ENCODE measurements around the gene POP4.

DNA sequence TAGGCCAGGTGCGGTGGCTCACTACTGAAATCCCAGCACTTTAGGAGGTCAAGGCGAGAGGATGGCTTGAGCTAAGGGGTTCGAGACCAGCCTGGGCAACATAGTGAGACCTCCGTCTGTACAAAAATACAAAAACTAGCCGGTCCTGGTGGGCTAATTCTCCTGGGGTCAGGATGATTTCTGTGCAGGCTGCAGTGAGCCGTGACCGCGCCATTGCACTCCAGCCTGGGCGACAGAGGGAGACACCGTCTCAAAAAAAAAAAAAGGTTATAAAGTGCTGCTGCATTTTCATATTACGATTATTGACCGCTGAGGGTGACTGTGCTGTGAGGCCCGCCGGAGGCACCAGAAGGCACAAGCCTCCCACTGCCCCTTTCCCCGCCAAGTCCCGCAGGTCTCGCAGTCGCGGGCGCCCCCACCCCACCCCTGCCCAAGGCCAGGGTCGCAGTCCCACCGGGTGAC is 58.7 kb downstream of the POP4 start:
- TF ChIP-seq, protein P1, sequence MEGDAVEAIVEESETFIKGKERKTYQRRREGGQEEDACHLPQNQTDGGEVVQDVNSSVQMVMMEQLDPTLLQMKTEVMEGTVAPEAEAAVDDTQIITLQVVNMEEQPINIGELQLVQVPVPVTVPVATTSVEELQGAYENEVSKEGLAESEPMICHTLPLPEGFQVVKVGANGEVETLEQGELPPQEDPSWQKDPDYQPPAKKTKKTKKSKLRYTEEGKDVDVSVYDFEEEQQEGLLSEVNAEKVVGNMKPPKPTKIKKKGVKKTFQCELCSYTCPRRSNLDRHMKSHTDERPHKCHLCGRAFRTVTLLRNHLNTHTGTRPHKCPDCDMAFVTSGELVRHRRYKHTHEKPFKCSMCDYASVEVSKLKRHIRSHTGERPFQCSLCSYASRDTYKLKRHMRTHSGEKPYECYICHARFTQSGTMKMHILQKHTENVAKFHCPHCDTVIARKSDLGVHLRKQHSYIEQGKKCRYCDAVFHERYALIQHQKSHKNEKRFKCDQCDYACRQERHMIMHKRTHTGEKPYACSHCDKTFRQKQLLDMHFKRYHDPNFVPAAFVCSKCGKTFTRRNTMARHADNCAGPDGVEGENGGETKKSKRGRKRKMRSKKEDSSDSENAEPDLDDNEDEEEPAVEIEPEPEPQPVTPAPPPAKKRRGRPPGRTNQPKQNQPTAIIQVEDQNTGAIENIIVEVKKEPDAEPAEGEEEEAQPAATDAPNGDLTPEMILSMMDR (IDR thresholded peaks at IDR 0.05; ENCODE audit: low read length), result peak; percentile 24; the same call in 1 of the 2 replicates
- TF ChIP-seq EZH2 (IDR thresholded peaks at IDR 0.05; ENCODE audit: borderline replicate concordance, low read length), result no peak
